Neural cell (in vitro differentiated cells): Measurements from ENCODE around the gene TMEFF2. TPM values are rescaled to one million over a fixed set of nuclear protein-coding genes. Genes with fewer than 3 reads are reported as not detected.

Experiments
- H2AFZ ChIP-seq: fragments of 200-600, 300-800 bp; sonication (generic), shearing (Covaris generic); 2 replicates; pipeline ENCODE4 v1.6.0; 2014; ENCODE audit warnings: low read depth, mild to moderate bottlenecking, antibody characterized with exemption, low read length, moderate library complexity
- H3F3A ChIP-seq: fragments of 200-600 bp; shearing (Covaris generic); 2 replicates; pipeline ENCODE4 v1.6.1; 2016; ENCODE audit warnings: mild to moderate bottlenecking, moderate library complexity, mixed read lengths, antibody characterized with exemption, low read length; ENCODE audit not compliant: insufficient read depth, poor library complexity, severe bottlenecking
- H3K27ac ChIP-seq: fragments of 200-600, 300-800 bp; sonication (generic), shearing (Covaris generic); 2 replicates; pipeline ENCODE4 v1.5.1; 2014; ENCODE audit warnings: mild to moderate bottlenecking, low read length, moderate library complexity
- H3K27me3 ChIP-seq: fragments of 300-800, 200-600 bp; sonication (generic), shearing (Covaris generic); 2 replicates; pipeline ENCODE4 v1.6.0; 2014; ENCODE audit warnings: mild to moderate bottlenecking, low read depth, low read length, moderate library complexity; ENCODE audit not compliant: insufficient read depth
- H3K36me3 ChIP-seq: fragments of 300-800, 200-600 bp; sonication (generic), shearing (Covaris generic); 2 replicates; pipeline ENCODE4 v1.5.1; 2014; ENCODE audit warnings: mild to moderate bottlenecking, antibody characterized with exemption, low read length, moderate library complexity; ENCODE audit not compliant: insufficient read depth
- H3K4me2 ChIP-seq: fragments of 300-800, 200-600 bp; sonication (generic), shearing (Covaris generic); 2 replicates; pipeline ENCODE4 v1.6.0; 2014; ENCODE audit warnings: mild to moderate bottlenecking, low read length
- H3K4me3 ChIP-seq: fragments of 300-800, 200-600 bp; sonication (generic), shearing (Covaris generic); 2 replicates; pipeline ENCODE4 v1.5.1; 2014; ENCODE audit warnings: mild to moderate bottlenecking, low read length, moderate library complexity
- H3K79me2 ChIP-seq: fragments of 200-600 bp; shearing (Covaris generic); replicated peaks from 2 replicates; pipeline ENCODE4 v1.6.0; 2014; ENCODE audit warnings: mild to moderate bottlenecking, low read length, moderate library complexity; ENCODE audit not compliant: insufficient read depth
- H3K9ac ChIP-seq: fragments of 300-800, 200-600 bp; sonication (generic), shearing (Covaris generic); 2 replicates; pipeline ENCODE4 v1.6.1; 2016; ENCODE audit warnings: mild to moderate bottlenecking, low read length, mixed read lengths
- H3K9me2 ChIP-seq: fragments of 200-600 bp; shearing (Covaris generic); 2 replicates; pipeline ENCODE4 v1.6.1; 2016; ENCODE audit warnings: mild to moderate bottlenecking, low read length, mixed read lengths; ENCODE audit not compliant: insufficient read depth
- H3K9me3 ChIP-seq: fragments of 200-600, 300-800 bp; sonication (generic), shearing (Covaris generic); 2 replicates; pipeline ENCODE4 v1.6.1; 2016; ENCODE audit warnings: mild to moderate bottlenecking, mixed run types, low read length, moderate library complexity, mixed read lengths
- H4K20me1 ChIP-seq: fragments of 200-600 bp; shearing (Covaris generic); 2 replicates; pipeline ENCODE4 v1.6.1; 2016; ENCODE audit warnings: mild to moderate bottlenecking, mixed run types; ENCODE audit not compliant: insufficient read depth
- CTCF ChIP-seq: fragments of 450-650 bp; IDR thresholded peaks from 2 replicates; pipeline ENCODE4 v1.5.1; 2014; ENCODE audit warnings: antibody characterized with exemption, mild to moderate bottlenecking, moderate library complexity; ENCODE audit not compliant: poor library complexity, severe bottlenecking
- EP300 ChIP-seq: fragments of 450-650 bp; conservative IDR thresholded peaks from 2 replicates; pipeline ENCODE4 v1.6.1; 2014; ENCODE audit warnings: antibody characterized with exemption, mild to moderate bottlenecking, moderate library complexity; ENCODE audit not compliant: poor library complexity, severe bottlenecking
- EZH2 ChIP-seq: fragments of 200-600, 300-800 bp; shearing (Covaris generic), sonication (generic); IDR thresholded peaks from 2 replicates; pipeline ENCODE4 v1.6.1; 2014; ENCODE audit warnings: antibody characterized with exemption, low read length, borderline replicate concordance, mild to moderate bottlenecking; ENCODE audit not compliant: insufficient read depth, poor library complexity, severe bottlenecking
- MXI1 ChIP-seq: fragments of 450-650 bp; conservative IDR thresholded peaks from 2 replicates; pipeline ENCODE4 v1.6.1; 2014; ENCODE audit warnings: antibody characterized with exemption, mild to moderate bottlenecking; ENCODE audit not compliant: poor library complexity, severe bottlenecking
- POLR2AphosphoS5 ChIP-seq: IDR thresholded peaks from 2 replicates; pipeline ENCODE4 v1.6.1; 2012
- RAD21 ChIP-seq: fragments of 450-650 bp; conservative IDR thresholded peaks from 2 replicates; pipeline ENCODE4 v1.6.1; 2014; ENCODE audit warnings: antibody characterized with exemption, mild to moderate bottlenecking, moderate library complexity
- REST ChIP-seq: IDR thresholded peaks from 2 replicates; pipeline ENCODE4 v1.6.1; 2012; ENCODE audit warnings: borderline replicate concordance
- SMC3 ChIP-seq: fragments of 450-650 bp; conservative IDR thresholded peaks from 2 replicates; pipeline ENCODE4 v1.6.1; 2014; ENCODE audit warnings: antibody characterized with exemption, mild to moderate bottlenecking, moderate library complexity; ENCODE audit not compliant: poor library complexity
- TAF1 ChIP-seq: IDR thresholded peaks from 2 replicates; pipeline ENCODE4 v1.6.1; 2012; ENCODE audit warnings: low read depth
- polyA plus RNA-seq: library from polyadenylated mRNA; depleted of rRNA; stranded (reverse); fragments of >200 nt; gene quantifications from 2 replicates; pipeline ENCODE4 v1.2.3, GENCODE V29; 2014

Gene TMEFF2
- polyA plus RNA-seq, 1 donor from 2014 or later, result 24.6 TPM

GRCh38 chr2:192202373-192202772, 7.6 kb upstream of the TMEFF2 start:
- Histone ChIP-seq H3K9me2 (no peaks in the 10 kb centered on the region), H3K9ac (no peak overlapping the region), H2AFZ (no peak overlapping the region), H3K27me3 (no peaks in the 10 kb centered on the region), H3K4me3 (no peak overlapping the region), H3K9me3 (no peaks in the 10 kb centered on the region), H3K4me2 (no peak overlapping the region), H3K79me2 (no peaks in the 10 kb centered on the region), H4K20me1 (no peaks in the 10 kb centered on the region), H3F3A (no peaks in the 10 kb centered on the region), H3K36me3 (no peaks in the 10 kb centered on the region), H3K27ac (no peak overlapping the region)
- no peak for TF ChIP-seq TAF1
- TF ChIP-seq EZH2, result no peak
- no peak for TF ChIP-seq RAD21
- TF ChIP-seq EP300, result no peak
- TF ChIP-seq CTCF, result no peak
- TF ChIP-seq REST, result no peak

- Histone ChIP-seq H3K4me3 (no peak overlapping the region), H3F3A (no peaks in the 10 kb centered on the region), H4K20me1 (no peaks in the 10 kb centered on the region), H3K27ac (no peak overlapping the region), H3K9me3 (no peaks in the 10 kb centered on the region), H3K36me3 (no peaks in the 10 kb centered on the region), H3K4me2 (no peak overlapping the region), H3K9me2 (no peaks in the 10 kb centered on the region), H3K9ac (no peak overlapping the region), H2AFZ (no peak overlapping the region), H3K79me2 (no peaks in the 10 kb centered on the region), H3K27me3 (no peaks in the 10 kb centered on the region)
- no peak for TF ChIP-seq TAF1
- no peak for TF ChIP-seq EP300
- no peak for TF ChIP-seq RAD21
- TF ChIP-seq POLR2AphosphoS5, result no peak
- no peak for TF ChIP-seq REST
- no peak for TF ChIP-seq MXI1
- no peak for TF ChIP-seq SMC3
- no peak for TF ChIP-seq EZH2
- no peak for TF ChIP-seq CTCF
Measured at GRCh38 chr2:192201116-192201515, 6.4 kb upstream of the TMEFF2 start.
